ENCODE data around the gene CADPS2.

Gene CADPS2

GRCh38 chr7:122717356-122718089 lies 168.7 kb downstream of the CADPS2 start:
- no peaks in the 10 kb centered on the region for H3K4me1 ChIP-seq (ENCODE audit: control insufficient read depth, insufficient read depth, low read length, poor library complexity, severe bottlenecking)
- no peak overlapping the region for H3K27ac ChIP-seq (ENCODE audit: low read depth, low read length, severe bottlenecking)
- no peak overlapping the region for H3K4me3 ChIP-seq (ENCODE audit: extremely low read depth, insufficient read depth, low read length, poor library complexity, severe bottlenecking)
- no peaks in the 10 kb centered on the region for H3K9me3 ChIP-seq (ENCODE audit: control insufficient read depth, low read length)
- H3K36me3 ChIP-seq (ENCODE audit: control insufficient read depth, insufficient read depth, low read length) = no peaks in the 10 kb centered on the region
- 93 to 96% methylated on average over 3 of the region's 6 CpGs for whole genome bisulfite sequencing, 2 experiments (ENCODE audit: insufficient coverage in 2 of 2)

DNA sequence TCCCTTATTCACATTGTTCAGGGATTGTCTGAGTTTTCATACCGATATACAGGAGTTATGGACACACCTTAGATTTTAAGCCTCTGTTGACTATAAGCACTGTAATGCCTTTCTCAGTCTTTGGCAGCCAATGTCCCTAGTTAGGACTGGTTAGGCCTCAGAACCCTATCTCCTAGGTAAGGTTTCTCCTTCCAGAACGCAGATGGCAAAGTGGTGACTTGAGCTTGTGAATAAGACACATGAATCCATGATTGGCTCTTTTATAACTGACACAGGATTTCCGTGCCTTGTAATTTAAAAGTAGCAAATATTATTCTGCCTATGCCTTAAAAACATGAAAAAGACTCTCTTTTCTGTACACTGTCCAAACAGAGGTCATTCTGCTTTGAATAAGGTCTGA lies 171.1 kb downstream of the CADPS2 start:
- no peak overlapping the region for H3K27ac ChIP-seq (ENCODE audit: low read depth, low read length, severe bottlenecking)
- H3K4me3 ChIP-seq (ENCODE audit: extremely low read depth, insufficient read depth, low read length, poor library complexity, severe bottlenecking) = no peak overlapping the region
- no peaks in the 10 kb centered on the region for H3K36me3 ChIP-seq (ENCODE audit: control insufficient read depth, insufficient read depth, low read length)
- WGBS, 2 experiments (ENCODE audit: insufficient coverage in 2 of 2) = 92% methylated on average over 2 of the region's 3 CpGs; no CpG with 5 or more reads in 1 of the 2 experiments
- H3K9me3 ChIP-seq (ENCODE audit: control insufficient read depth, low read length) = no peaks in the 10 kb centered on the region
- no peaks in the 10 kb centered on the region for H3K4me1 ChIP-seq (ENCODE audit: control insufficient read depth, insufficient read depth, low read length, poor library complexity, severe bottlenecking)

GRCh38 chr7:122710916-122711315 lies 175.3 kb downstream of the CADPS2 start:
- Histone ChIP-seq H3K9me3 (ENCODE audit: control insufficient read depth, low read length) (no peaks in the 10 kb centered on the region), H3K27ac (ENCODE audit: low read depth, low read length, severe bottlenecking) (no peak overlapping the region), H3K4me3 (ENCODE audit: extremely low read depth, insufficient read depth, low read length, poor library complexity, severe bottlenecking) (no peak overlapping the region), H3K36me3 (ENCODE audit: control insufficient read depth, insufficient read depth, low read length) (no peaks in the 10 kb centered on the region), H3K4me1 (ENCODE audit: control insufficient read depth, insufficient read depth, low read length, poor library complexity, severe bottlenecking) (no peaks in the 10 kb centered on the region)
- WGBS, 2 experiments (ENCODE audit: insufficient coverage in 2 of 2) = no CpG with 5 or more reads among the region's 1 CpG

DNA sequence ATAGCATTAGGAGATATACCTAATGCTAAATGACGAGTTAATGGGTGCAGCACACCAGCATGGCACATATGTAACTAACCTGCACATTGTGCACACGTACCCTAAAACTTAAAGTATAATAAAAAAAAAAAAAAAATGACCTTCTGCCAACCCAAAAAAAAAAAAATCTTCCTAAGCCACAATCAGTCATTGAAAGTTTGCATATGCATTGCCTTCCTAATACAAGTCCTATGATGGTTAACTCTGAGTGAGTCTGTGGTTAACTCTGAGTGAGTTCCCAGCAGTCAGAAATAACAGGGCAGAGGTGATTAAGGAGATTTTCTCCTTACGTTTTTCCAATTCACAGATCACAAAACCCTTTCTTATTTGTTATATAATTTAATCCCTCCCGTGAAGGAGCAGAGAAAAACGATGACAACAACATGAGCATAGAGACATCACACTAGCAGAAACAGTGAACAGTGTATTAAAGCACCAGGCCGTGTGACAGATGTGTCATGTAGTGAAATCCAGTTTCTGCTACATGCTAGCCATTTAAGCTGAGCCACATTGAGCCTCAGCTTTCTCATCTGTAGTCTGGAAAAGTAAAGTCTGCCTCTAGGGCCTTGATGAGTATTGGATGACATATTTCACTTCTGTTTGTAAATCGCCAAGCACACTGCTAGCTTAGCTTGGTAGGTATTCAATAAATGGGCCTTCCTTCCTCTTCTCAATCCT lies 176.2 kb downstream of the CADPS2 start:
- no peak overlapping the region for H3K27ac ChIP-seq (ENCODE audit: low read depth, low read length, severe bottlenecking)
- no peaks in the 10 kb centered on the region for H3K36me3 ChIP-seq (ENCODE audit: control insufficient read depth, insufficient read depth, low read length)
- no peaks in the 10 kb centered on the region for H3K9me3 ChIP-seq (ENCODE audit: control insufficient read depth, low read length)
- H3K4me3 ChIP-seq (ENCODE audit: extremely low read depth, insufficient read depth, low read length, poor library complexity, severe bottlenecking) = no peak overlapping the region
- H3K4me1 ChIP-seq (ENCODE audit: control insufficient read depth, insufficient read depth, low read length, poor library complexity, severe bottlenecking) = no peaks in the 10 kb centered on the region
- 75 to 80% methylated on average over 1 to 3 of the region's 7 CpGs for WGBS, 2 experiments (ENCODE audit: insufficient coverage in 2 of 2)

- H3K4me3 ChIP-seq (ENCODE audit: extremely low read depth, insufficient read depth, low read length, poor library complexity, severe bottlenecking) = no peak overlapping the region
- no peaks in the 10 kb centered on the region for H3K4me1 ChIP-seq (ENCODE audit: control insufficient read depth, insufficient read depth, low read length, poor library complexity, severe bottlenecking)
- H3K36me3 ChIP-seq (ENCODE audit: control insufficient read depth, insufficient read depth, low read length) = no peaks in the 10 kb centered on the region
- no peak overlapping the region for H3K27ac ChIP-seq (ENCODE audit: low read depth, low read length, severe bottlenecking)
- WGBS, 2 experiments (ENCODE audit: insufficient coverage in 2 of 2) = 88 to 100% methylated on average over 1 of the region's 2 CpGs
- H3K9me3 ChIP-seq (ENCODE audit: control insufficient read depth, low read length) = no peaks in the 10 kb centered on the region
Observed at GRCh38 chr7:122706836-122707235, 179.4 kb downstream of the CADPS2 start.

GRCh38 chr7:122702872-122703510 lies 183.3 kb downstream of the CADPS2 start, which contains the start of gene RNF148:
Gene RNF148, minus strand, starts transcription at chr7:122702922. Its CDS starts 172 bp downstream, at chr7:122702750.
- Histone ChIP-seq H3K4me3 (ENCODE audit: extremely low read depth, insufficient read depth, low read length, poor library complexity, severe bottlenecking) (no peak within 1 kb of the TSS), H3K36me3 (ENCODE audit: control insufficient read depth, insufficient read depth, low read length) (no peaks in the 10 kb centered on the region), H3K27ac (ENCODE audit: low read depth, low read length, severe bottlenecking) (no peak within 1 kb of the TSS), H3K4me1 (ENCODE audit: control insufficient read depth, insufficient read depth, low read length, poor library complexity, severe bottlenecking) (no peaks in the 10 kb centered on the region), H3K9me3 (ENCODE audit: control insufficient read depth, low read length) (no peaks in the 10 kb centered on the region)
- WGBS, 2 experiments (ENCODE audit: insufficient coverage in 2 of 2) = 60% methylated on average over 1 of the region's 1 CpG; no CpG with 5 or more reads in 1 of the 2 experiments

- Histone ChIP-seq H3K27ac (ENCODE audit: low read depth, low read length, severe bottlenecking) (no peak within 1 kb of the TSS), H3K4me1 (ENCODE audit: control insufficient read depth, insufficient read depth, low read length, poor library complexity, severe bottlenecking) (no peaks in the 10 kb centered on the region), H3K4me3 (ENCODE audit: extremely low read depth, insufficient read depth, low read length, poor library complexity, severe bottlenecking) (no peak within 1 kb of the TSS), H3K36me3 (ENCODE audit: control insufficient read depth, insufficient read depth, low read length) (no peaks in the 10 kb centered on the region), H3K9me3 (ENCODE audit: control insufficient read depth, low read length) (no peaks in the 10 kb centered on the region)
Observed at GRCh38 chr7:122699017-122699416, 187.2 kb downstream of the CADPS2 start, which contains the start of gene RNF133. Gene RNF133, minus strand, starts transcription at chr7:122699117. Its CDS starts 199 bp downstream, at chr7:122698918.

- peaks cover 2% of the 10 kb centered on the region for H3K9me3 ChIP-seq (ENCODE audit: control insufficient read depth, low read length)
- H3K4me3 ChIP-seq (ENCODE audit: extremely low read depth, insufficient read depth, low read length, poor library complexity, severe bottlenecking) = no peak overlapping the region
- H3K36me3 ChIP-seq (ENCODE audit: control insufficient read depth, insufficient read depth, low read length) = no peaks in the 10 kb centered on the region
- 100% methylated on average over 1 of the region's 1 CpG; no CpG with 5 or more reads in 1 of the 2 experiments for WGBS, 2 experiments (ENCODE audit: insufficient coverage in 2 of 2)
- H3K4me1 ChIP-seq (ENCODE audit: control insufficient read depth, insufficient read depth, low read length, poor library complexity, severe bottlenecking) = no peaks in the 10 kb centered on the region
- H3K27ac ChIP-seq (ENCODE audit: low read depth, low read length, severe bottlenecking) = no peak overlapping the region
Observed at GRCh38 chr7:122695816-122696215, 190.4 kb downstream of the CADPS2 start.

DNA sequence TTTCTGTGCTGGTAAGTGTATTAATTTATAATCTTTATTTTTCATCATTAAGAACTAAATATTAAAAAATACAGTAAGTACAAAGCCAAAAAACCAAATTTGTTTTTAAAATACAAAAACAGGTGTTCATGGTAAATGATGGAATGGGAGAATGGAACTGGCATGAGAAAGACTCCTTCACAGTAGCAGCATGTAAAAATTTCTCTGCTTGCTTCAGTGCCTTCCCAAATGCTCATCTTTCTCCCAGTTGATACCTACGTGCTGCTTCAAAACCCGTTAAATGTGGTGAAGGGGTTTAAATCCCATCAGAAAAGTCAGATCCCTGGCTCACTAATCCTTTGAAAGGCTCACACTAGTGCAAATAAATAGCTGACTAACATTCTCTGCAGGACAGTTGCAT lies 191.6 kb downstream of the CADPS2 start:
- no peak overlapping the region for H3K27ac ChIP-seq (ENCODE audit: low read depth, low read length, severe bottlenecking)
- WGBS, 2 experiments (ENCODE audit: insufficient coverage in 2 of 2) = no CpG with 5 or more reads among the region's 2 CpGs
- peaks cover 2% of the 10 kb centered on the region for H3K9me3 ChIP-seq (ENCODE audit: control insufficient read depth, low read length)
- H3K36me3 ChIP-seq (ENCODE audit: control insufficient read depth, insufficient read depth, low read length) = no peaks in the 10 kb centered on the region
- no peak overlapping the region for H3K4me3 ChIP-seq (ENCODE audit: extremely low read depth, insufficient read depth, low read length, poor library complexity, severe bottlenecking)
- H3K4me1 ChIP-seq (ENCODE audit: control insufficient read depth, insufficient read depth, low read length, poor library complexity, severe bottlenecking) = no peaks in the 10 kb centered on the region

- Histone ChIP-seq H3K36me3 (ENCODE audit: control insufficient read depth, insufficient read depth, low read length) (no peaks in the 10 kb centered on the region), H3K4me3 (ENCODE audit: extremely low read depth, insufficient read depth, low read length, poor library complexity, severe bottlenecking) (no peak overlapping the region), H3K27ac (ENCODE audit: low read depth, low read length, severe bottlenecking) (no peak overlapping the region), H3K9me3 (ENCODE audit: control insufficient read depth, low read length) (peaks cover 2% of the 10 kb centered on the region), H3K4me1 (ENCODE audit: control insufficient read depth, insufficient read depth, low read length, poor library complexity, severe bottlenecking) (no peaks in the 10 kb centered on the region)
- WGBS, 2 experiments (ENCODE audit: insufficient coverage in 2 of 2) = 97 to 100% methylated on average over 2 to 3 of the region's 3 CpGs
Observed at GRCh38 chr7:122692769-122693309, 193.4 kb downstream of the CADPS2 start.
